Epithelial cell of proximal tubule (primary cell): Measurements from ENCODE around the gene SLC14A1. TPM values are rescaled to one million over a fixed set of nuclear protein-coding genes. Genes with fewer than 3 reads are reported as not detected.

Source experiments
- DNase-seq: peaks from one replicate; pipeline ENCODE4 v3.0.0-alpha.2; 2011; ENCODE audit warnings: low read depth
- H3K4me3 ChIP-seq: 2 replicates; pipeline ENCODE4 v1.5.1; 2011; ENCODE audit warnings: low read depth, mild to moderate bottlenecking, low read length
- CTCF ChIP-seq: conservative IDR thresholded peaks from 2 replicates; pipeline ENCODE4 v1.5.1; 2012; ENCODE audit warnings: low read depth, mild to moderate bottlenecking, low read length
- total RNA-seq: library from RNA; depleted of rRNA; stranded (reverse); fragments of >200 nt; gene quantifications from 2 replicates; pipeline ENCODE4 v1.2.3, GENCODE V29; 2015

Gene SLC14A1
- total RNA-seq, 1 donor from 2014 or later: not detected

GRCh38 chr18:45739268-45739667, 15.3 kb downstream of the SLC14A1 start:
- no peak for DNase-seq
- no peak for TF ChIP-seq CTCF
- H3K4me3 ChIP-seq: no peak overlapping the region

GRCh38 chr18:45739848-45740247, 15.9 kb downstream of the SLC14A1 start:
- no peak overlapping the region for H3K4me3 ChIP-seq
- no peak for DNase-seq
- no peak for TF ChIP-seq CTCF

GRCh38 chr18:45741056-45741455, 17.1 kb downstream of the SLC14A1 start:
- DNase-seq: no peak
- no peak for TF ChIP-seq CTCF
- no peak overlapping the region for H3K4me3 ChIP-seq

- no peak for TF ChIP-seq CTCF
- DNase-seq: no peak
- H3K4me3 ChIP-seq: no peak overlapping the region
Observed at GRCh38 chr18:45745817-45746461, 22.0 kb downstream of the SLC14A1 start.

GRCh38 chr18:45748501-45748900, 24.5 kb downstream of the SLC14A1 start:
- no peak for TF ChIP-seq CTCF
- no peak overlapping the region for H3K4me3 ChIP-seq
- no peak for DNase-seq

GRCh38 chr18:45749918-45750689, 26.1 kb downstream of the SLC14A1 start:
- no peak for TF ChIP-seq CTCF
- no peak overlapping the region for H3K4me3 ChIP-seq
- no peak for DNase-seq

- H3K4me3 ChIP-seq: no peak overlapping the region
- no peak for TF ChIP-seq CTCF
- DNase-seq: no peak
Observed at GRCh38 chr18:45751766-45752165, 27.8 kb downstream of the SLC14A1 start.
